GM13977 (cell line): ENCODE data around the gene CHD2.

Experiments
- DNase-seq: peaks from one replicate; pipeline ENCODE4 v3.0.0; 2012; ENCODE audit warnings: low spot score
- in situ Hi-C: fragments of 300-500 bp; cut with MboI; formaldehyde crosslinking; loops from one replicate; pipeline ENCODE4 v1.12.0; 2022; ENCODE audit warnings: low sequenced_read_pairs, low pct_unique_long_range_greater_than_20kb, mixed read lengths, inconsistent platforms; ENCODE audit not compliant: unreplicated experiment
- TF ChIP-seq, protein P1 (sequence below): IDR thresholded peaks from 2 replicates; pipeline ENCODE4 v1.5.1; 2012; ENCODE audit warnings: mild to moderate bottlenecking, control low read depth; ENCODE audit not compliant: insufficient read depth; ENCODE audit errors: extremely low read depth, missing control alignments

Gene CHD2

GRCh38 chr15:92920595-92921161, 20.6 kb downstream of the CHD2 start:
- TF ChIP-seq, protein P1, sequence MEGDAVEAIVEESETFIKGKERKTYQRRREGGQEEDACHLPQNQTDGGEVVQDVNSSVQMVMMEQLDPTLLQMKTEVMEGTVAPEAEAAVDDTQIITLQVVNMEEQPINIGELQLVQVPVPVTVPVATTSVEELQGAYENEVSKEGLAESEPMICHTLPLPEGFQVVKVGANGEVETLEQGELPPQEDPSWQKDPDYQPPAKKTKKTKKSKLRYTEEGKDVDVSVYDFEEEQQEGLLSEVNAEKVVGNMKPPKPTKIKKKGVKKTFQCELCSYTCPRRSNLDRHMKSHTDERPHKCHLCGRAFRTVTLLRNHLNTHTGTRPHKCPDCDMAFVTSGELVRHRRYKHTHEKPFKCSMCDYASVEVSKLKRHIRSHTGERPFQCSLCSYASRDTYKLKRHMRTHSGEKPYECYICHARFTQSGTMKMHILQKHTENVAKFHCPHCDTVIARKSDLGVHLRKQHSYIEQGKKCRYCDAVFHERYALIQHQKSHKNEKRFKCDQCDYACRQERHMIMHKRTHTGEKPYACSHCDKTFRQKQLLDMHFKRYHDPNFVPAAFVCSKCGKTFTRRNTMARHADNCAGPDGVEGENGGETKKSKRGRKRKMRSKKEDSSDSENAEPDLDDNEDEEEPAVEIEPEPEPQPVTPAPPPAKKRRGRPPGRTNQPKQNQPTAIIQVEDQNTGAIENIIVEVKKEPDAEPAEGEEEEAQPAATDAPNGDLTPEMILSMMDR, result no peak
- DNase-seq, result no peak
- in situ Hi-C loops, result no loop called here

GRCh38 chr15:92921215-92922131, 21.3 kb downstream of the CHD2 start:
- no peak for DNase-seq
- TF ChIP-seq, protein P1, result no peak
- in situ Hi-C loops, result no loop called here

DNA sequence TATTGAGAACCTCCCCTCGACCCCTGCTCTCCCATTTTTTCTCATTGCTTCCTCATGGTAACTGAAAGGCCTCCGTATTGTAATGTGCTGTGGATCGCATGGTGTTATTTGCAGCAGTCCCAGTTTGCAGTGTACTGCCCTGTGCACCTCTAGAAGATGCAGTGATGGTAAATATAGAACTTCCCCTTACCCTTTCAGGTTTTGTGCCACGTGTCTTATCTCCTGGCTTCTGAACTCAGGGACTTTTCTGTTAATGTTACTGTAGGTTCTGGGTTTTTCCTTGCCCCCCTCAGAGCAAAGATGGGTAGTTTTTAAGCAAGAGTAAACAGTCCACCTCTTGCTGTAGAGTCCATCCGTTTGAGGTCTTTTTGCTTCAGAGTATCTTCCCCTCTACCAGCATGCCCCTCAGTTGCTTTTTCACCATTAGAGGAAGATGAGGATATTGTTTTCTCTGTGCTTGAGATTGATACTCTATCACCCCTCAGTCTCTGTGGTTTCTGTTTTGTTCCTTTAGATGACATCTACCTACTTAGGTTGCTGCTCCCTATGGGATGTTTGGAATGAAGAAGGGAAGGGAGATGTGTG, 22.4 kb downstream of the CHD2 start:
- in situ Hi-C loops, result no loop called here
- TF ChIP-seq, protein P1, result no peak
- no peak for DNase-seq

- TF ChIP-seq, protein P1, result no peak
- no peak for DNase-seq
- in situ Hi-C loops, result no loop called here
Measured at GRCh38 chr15:92924216-92924615, 24.1 kb downstream of the CHD2 start.

DNA sequence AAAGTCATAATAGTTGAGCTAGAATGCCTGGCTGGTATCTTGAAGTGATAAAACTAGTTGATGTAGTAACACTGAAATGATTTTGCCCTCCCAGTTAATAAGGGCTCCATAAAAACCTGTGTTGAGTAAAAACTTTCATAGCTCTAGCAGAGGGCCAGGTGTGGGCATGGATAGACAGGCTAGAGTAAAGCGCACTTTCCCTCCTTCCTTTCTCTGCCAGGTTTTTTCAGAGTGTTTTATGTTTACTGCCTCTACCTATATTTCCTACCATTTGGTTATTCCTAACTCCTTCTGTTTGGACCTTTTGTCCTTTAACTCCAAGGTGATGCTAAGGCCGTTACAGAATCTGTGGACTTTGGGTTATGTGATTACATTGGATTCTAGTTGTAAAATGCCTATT, 25.3 kb downstream of the CHD2 start:
- in situ Hi-C loops, result no loop called here
- TF ChIP-seq, protein P1, result no peak
- DNase-seq, result no peak

- TF ChIP-seq, protein P1, result no peak
- no peak for DNase-seq
- in situ Hi-C loops, result no loop called here
Measured at GRCh38 chr15:92928225-92928750, 28.2 kb downstream of the CHD2 start.
